H9 (cell line): ENCODE measurements around the gene CDK2. TPM values are rescaled to one million over a fixed set of nuclear protein-coding genes. Genes with fewer than 3 reads are reported as not detected.

ENCODE experiments used
- DNase-seq: peaks from one replicate; pipeline ENCODE4 v3.0.0-alpha.2; 2017
- H2AFZ ChIP-seq: one replicate; pipeline ENCODE4 v1.6.1; 2013; ENCODE audit warnings: mild to moderate bottlenecking, low read length, control low read depth, moderate library complexity
- H2AK5ac ChIP-seq: 2 replicates; pipeline ENCODE4 v1.6.1; 2013; ENCODE audit warnings: low read length, control low read depth, mixed read lengths; ENCODE audit not compliant: insufficient read length
- H2BK120ac ChIP-seq: one replicate; pipeline ENCODE4 v1.6.1; 2013; ENCODE audit warnings: low read depth, mild to moderate bottlenecking, low read length, control low read depth, inconsistent platforms; ENCODE audit not compliant: poor library complexity, severe bottlenecking
- H2BK12ac ChIP-seq: 2 replicates; pipeline ENCODE4 v1.6.1; 2013; ENCODE audit warnings: low read length, control low read depth, mixed read lengths, low read depth; ENCODE audit not compliant: insufficient read length
- H2BK15ac ChIP-seq: 2 replicates; pipeline ENCODE4 v1.6.1; 2013; ENCODE audit warnings: low read depth, low read length, control low read depth
- H2BK20ac ChIP-seq: one replicate; pipeline ENCODE4 v1.6.1; 2013; ENCODE audit warnings: low read depth, mild to moderate bottlenecking, low read length, control low read depth, inconsistent platforms; ENCODE audit not compliant: poor library complexity, severe bottlenecking
- H2BK5ac ChIP-seq: 2 replicates; pipeline ENCODE4 v1.6.1; 2013; ENCODE audit warnings: low read length, control low read depth, mixed read lengths; ENCODE audit not compliant: insufficient read length
- H3K14ac ChIP-seq: 2 replicates; pipeline ENCODE4 v1.6.1; 2013; ENCODE audit warnings: low read length, control low read depth; ENCODE audit not compliant: insufficient read depth
- H3K18ac ChIP-seq: 2 replicates; pipeline ENCODE4 v1.6.1; 2013; ENCODE audit warnings: low read depth, mild to moderate bottlenecking, mixed read lengths, low read length, control low read depth; ENCODE audit not compliant: insufficient read length
- H3K23ac ChIP-seq: 2 replicates; pipeline ENCODE4 v1.6.1; 2013; ENCODE audit warnings: low read length, control low read depth, mixed read lengths, low read depth; ENCODE audit not compliant: insufficient read length
- H3K23me2 ChIP-seq: 2 replicates; pipeline ENCODE4 v1.6.1; 2013; ENCODE audit warnings: low read depth, mild to moderate bottlenecking, mixed read lengths, low read length, control low read depth; ENCODE audit not compliant: insufficient read length, poor library complexity, severe bottlenecking
- H3K27ac ChIP-seq: 2 replicates; pipeline ENCODE4 v1.5.1; 2013; ENCODE audit warnings: low read length, control low read depth, mixed read lengths, low read depth; ENCODE audit not compliant: insufficient read length
- H3K27me3 ChIP-seq: 2 replicates; pipeline ENCODE4 v1.6.1; 2013; ENCODE audit warnings: low read length, control low read depth, inconsistent platforms; ENCODE audit not compliant: insufficient read depth
- H3K4ac ChIP-seq: 2 replicates; pipeline ENCODE4 v1.6.1; 2013; ENCODE audit warnings: low read depth, mild to moderate bottlenecking, control low read depth, inconsistent platforms, low read length, moderate library complexity
- H3K4me1 ChIP-seq: 2 replicates; pipeline ENCODE4 v1.6.1; 2013; ENCODE audit warnings: low read length, control low read depth, inconsistent platforms; ENCODE audit not compliant: insufficient read depth
- H3K4me2 ChIP-seq: 2 replicates; pipeline ENCODE4 v1.6.1; 2013; ENCODE audit warnings: low read length, control low read depth, mixed read lengths; ENCODE audit not compliant: insufficient read length, insufficient read depth
- H3K56ac ChIP-seq: 2 replicates; pipeline ENCODE4 v1.6.1; 2013; ENCODE audit warnings: low read depth, mild to moderate bottlenecking, mixed read lengths, low read length, control low read depth; ENCODE audit not compliant: insufficient read length
- H3K79me1 ChIP-seq: 2 replicates; pipeline ENCODE4 v1.6.1; 2013; ENCODE audit warnings: low read depth, mild to moderate bottlenecking, moderate library complexity, low read length, control low read depth, inconsistent platforms; ENCODE audit not compliant: insufficient read depth, poor library complexity, severe bottlenecking
- H3K79me2 ChIP-seq: 2 replicates; pipeline ENCODE4 v1.6.1; 2013; ENCODE audit warnings: low read length, control low read depth, inconsistent platforms; ENCODE audit not compliant: insufficient read depth
- H3K9ac ChIP-seq: 2 replicates; pipeline ENCODE4 v1.6.1; 2013; ENCODE audit warnings: low read length, control low read depth, mixed read lengths; ENCODE audit not compliant: insufficient read length; ENCODE audit errors: extremely low read depth
- H3K9me3 ChIP-seq: one replicate; pipeline ENCODE4 v1.6.1; 2013; ENCODE audit warnings: low read depth, low read length, inconsistent platforms; ENCODE audit not compliant: control insufficient read depth
- H3T11ph ChIP-seq: one replicate; pipeline ENCODE4 v1.6.1; 2013; ENCODE audit warnings: mild to moderate bottlenecking, low read length, control low read depth, inconsistent platforms
- H4K20me1 ChIP-seq: one replicate; pipeline ENCODE4 v1.6.1; 2013; ENCODE audit not compliant: control insufficient read depth, insufficient read length, insufficient read depth
- H4K5ac ChIP-seq: 2 replicates; pipeline ENCODE4 v1.6.1; 2013; ENCODE audit warnings: low read depth, mild to moderate bottlenecking, mixed read lengths, low read length, control low read depth; ENCODE audit not compliant: insufficient read length
- H4K8ac ChIP-seq: replicated peaks from 2 replicates; pipeline ENCODE4 v1.6.1; 2013; ENCODE audit warnings: low read length, control low read depth, mixed read lengths, low read depth; ENCODE audit not compliant: insufficient read length
- H4K91ac ChIP-seq: 2 replicates; pipeline ENCODE4 v1.6.1; 2013; ENCODE audit warnings: low read depth, mild to moderate bottlenecking, moderate library complexity, mixed read lengths, low read length, control low read depth; ENCODE audit not compliant: insufficient read length
- H3K27ac Mint-ChIP-seq, 3 experiments: 2 replicates in 2 of 3; 3 replicates in 1 of 3; pipeline ENCODE4 v1.8.0; 2020 to 2021; ENCODE audit warnings: mixed read lengths in 3 of 3, mild to moderate bottlenecking in 1 of 3, moderate library complexity in 1 of 3
- H3K27me3 Mint-ChIP-seq: 2 replicates; pipeline ENCODE4 v1.8.0; 2021; ENCODE audit warnings: low read depth, mild to moderate bottlenecking, moderate library complexity, mixed read lengths
- H3K36me3 Mint-ChIP-seq, 3 experiments: 2 replicates in 2 of 3; 3 replicates in 1 of 3; pipeline ENCODE4 v1.8.0; 2020 to 2021; ENCODE audit warnings: low read depth in 3 of 3, mixed read lengths in 3 of 3; ENCODE audit not compliant: insufficient read depth in 1 of 3
- H3K4me1 Mint-ChIP-seq, 2 experiments: 2 replicates each; pipeline ENCODE4 v1.8.0; 2020; ENCODE audit warnings: mixed read lengths in 2 of 2
- H3K4me3 Mint-ChIP-seq, 2 experiments: 2 replicates in 1 of 2; 3 replicates in 1 of 2; pipeline ENCODE4 v1.8.0; 2020 to 2021; ENCODE audit warnings: mild to moderate bottlenecking in 2 of 2, mixed read lengths in 2 of 2, moderate library complexity in 1 of 2
- H3K9me3 Mint-ChIP-seq, 2 experiments: 2 replicates in 1 of 2; 3 replicates in 1 of 2; pipeline ENCODE4 v1.8.0; 2020; ENCODE audit warnings: mild to moderate bottlenecking in 2 of 2, mixed read lengths in 2 of 2, moderate library complexity in 1 of 2
- WGBS: extraction: QIAGEN DNeasy Blood & Tissue Kit; methylation state at CpG from one replicate; pipeline ENCODE4 v1.1.7; 2013; ENCODE audit warnings: missing lambda C conversion rate, low lambda C conversion rate, mixed read lengths; ENCODE audit not compliant: insufficient read length; ENCODE audit errors: extremely low coverage; 5-methylcytosine and 5-hydroxymethylcytosine counted together
- total RNA-seq: library from RNA; stranded (reverse); gene quantifications from 2 replicates; pipeline ENCODE4 v1.2.1, GENCODE V29; 2021
- TF ChIP-seq, protein P1 (sequence below): fragments of 200-600 bp; sonication (generic); conservative IDR thresholded peaks from 3 replicates; pipeline ENCODE4 v1.8.0; 2021; ENCODE audit warnings: antibody characterized with exemption, mild to moderate bottlenecking

CDK2 gene
- total RNA-seq, 1 experiment from 2014 or later = 60.8 TPM

DNA sequence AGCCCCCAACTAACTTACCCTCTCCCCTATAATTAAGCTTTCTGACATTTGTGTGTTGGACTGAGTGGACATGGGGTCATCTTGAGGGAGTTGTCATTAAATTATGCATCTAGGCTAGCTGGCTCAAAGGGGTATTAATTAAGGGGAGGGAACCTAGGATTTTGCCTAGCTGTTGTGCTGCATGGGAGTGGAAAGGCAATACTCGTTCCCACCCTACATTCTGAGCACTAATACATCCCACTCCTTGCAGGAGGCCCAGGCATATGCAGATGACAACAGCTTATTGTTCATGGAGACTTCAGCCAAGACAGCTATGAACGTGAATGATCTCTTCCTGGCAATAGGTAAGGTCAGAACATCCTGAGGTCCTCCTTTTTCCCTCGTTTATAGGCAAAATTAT is 24.5 kb downstream of the CDK2 start:
- Histone ChIP-seq H3K4me1 (no peaks in the 10 kb centered on the region), H3K9ac (no peak overlapping the region), H3K27me3 (no peaks in the 10 kb centered on the region), H3K14ac (no peak overlapping the region), H3K18ac (no peak overlapping the region), H3K23ac (no peak overlapping the region), H2BK120ac (no peak overlapping the region), H4K91ac (no peak overlapping the region), H2BK5ac (no peak overlapping the region), H3K27ac (no peak overlapping the region), H2BK12ac (no peak overlapping the region), H2BK15ac (no peak overlapping the region), H3K23me2 (no peaks in the 10 kb centered on the region), H4K20me1 (no peaks in the 10 kb centered on the region), H2AK5ac (no peak overlapping the region), H2AFZ (no peak overlapping the region), H3K56ac (no peak overlapping the region), H3K4me2 (no peak overlapping the region), H2BK20ac (no peak overlapping the region), H4K8ac (no peak overlapping the region), H3T11ph (no peak overlapping the region), H3K4ac (no peak overlapping the region), H3K79me1 (no peaks in the 10 kb centered on the region), H4K5ac (no peak overlapping the region), H3K79me2 (no peaks in the 10 kb centered on the region), H3K9me3 (no peaks in the 10 kb centered on the region)
- WGBS = no CpG with 5 or more reads among the region's 3 CpGs
- no peaks in the 10 kb centered on the region; a peak in 1 of 5 replicates for H3K9me3 Mint-ChIP-seq
- DNase-seq = no peak
- TF ChIP-seq, protein P1, sequence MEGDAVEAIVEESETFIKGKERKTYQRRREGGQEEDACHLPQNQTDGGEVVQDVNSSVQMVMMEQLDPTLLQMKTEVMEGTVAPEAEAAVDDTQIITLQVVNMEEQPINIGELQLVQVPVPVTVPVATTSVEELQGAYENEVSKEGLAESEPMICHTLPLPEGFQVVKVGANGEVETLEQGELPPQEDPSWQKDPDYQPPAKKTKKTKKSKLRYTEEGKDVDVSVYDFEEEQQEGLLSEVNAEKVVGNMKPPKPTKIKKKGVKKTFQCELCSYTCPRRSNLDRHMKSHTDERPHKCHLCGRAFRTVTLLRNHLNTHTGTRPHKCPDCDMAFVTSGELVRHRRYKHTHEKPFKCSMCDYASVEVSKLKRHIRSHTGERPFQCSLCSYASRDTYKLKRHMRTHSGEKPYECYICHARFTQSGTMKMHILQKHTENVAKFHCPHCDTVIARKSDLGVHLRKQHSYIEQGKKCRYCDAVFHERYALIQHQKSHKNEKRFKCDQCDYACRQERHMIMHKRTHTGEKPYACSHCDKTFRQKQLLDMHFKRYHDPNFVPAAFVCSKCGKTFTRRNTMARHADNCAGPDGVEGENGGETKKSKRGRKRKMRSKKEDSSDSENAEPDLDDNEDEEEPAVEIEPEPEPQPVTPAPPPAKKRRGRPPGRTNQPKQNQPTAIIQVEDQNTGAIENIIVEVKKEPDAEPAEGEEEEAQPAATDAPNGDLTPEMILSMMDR = no peak
- H3K27me3 Mint-ChIP-seq = no peaks in the 10 kb centered on the region
- H3K4me3 Mint-ChIP-seq = no peak overlapping the region
- no peak overlapping the region for H3K27ac Mint-ChIP-seq
- H3K4me1 Mint-ChIP-seq = no peaks in the 10 kb centered on the region
- H3K36me3 Mint-ChIP-seq = peaks cover 48 to 81% (median 75%) of the 10 kb centered on the region in 3 experiments; a peak in 6 of 7 replicates
